ENCODE measurements around the gene OOSP1.
"Not testable (repeated sequence)": the region's sequence is repeated elsewhere in the genome, so short reads cannot be mapped to it uniquely, and the experiment has no call there.

The OOSP1 gene

GRCh38 chr11:59962107-59962482 is 23.9 kb downstream of the OOSP1 start:
- DNase-seq: no peak

GRCh38 chr11:59963733-59964132 is 25.5 kb downstream of the OOSP1 start, which contains the start of gene OOSP4A:
OOSP4A (plus strand) TSS chr11:59964033; CDS start chr11:59964033, 0 bp downstream.
- DNase-seq: no peak

GRCh38 chr11:59965424-59965823 is 27.2 kb downstream of the OOSP1 start:
- DNase-seq: no peak

- no peak for DNase-seq
These were observed 28.0 kb downstream of the OOSP1 start for GRCh38 chr11:59966201-59966600.

GRCh38 chr11:59967677-59968394 is 29.6 kb downstream of the OOSP1 start:
- no peak for DNase-seq

- DNase-seq: no peak
These were observed 30.2 kb downstream of the OOSP1 start for GRCh38 chr11:59968395-59968783.

- DNase-seq: no peak
These were observed 34.9 kb downstream of the OOSP1 start for GRCh38 chr11:59973097-59973496.

GRCh38 chr11:59981106-59981770 is 43.0 kb downstream of the OOSP1 start:
- no peak for DNase-seq

- not testable (repeated sequence) for DNase-seq
These were observed 43.8 kb downstream of the OOSP1 start for GRCh38 chr11:59982037-59982436.

- no peak for DNase-seq
These were observed 45.0 kb downstream of the OOSP1 start for GRCh38 chr11:59983212-59983611.

GRCh38 chr11:59984368-59984767 is 46.1 kb downstream of the OOSP1 start:
- DNase-seq: no peak

GRCh38 chr11:59990421-59990820 is 52.2 kb downstream of the OOSP1 start:
- no peak for DNase-seq

GRCh38 chr11:59992425-59992824 is 54.2 kb downstream of the OOSP1 start:
- no peak for DNase-seq

- no peak for DNase-seq
These were observed 59.6 kb downstream of the OOSP1 start for GRCh38 chr11:59997800-59998199.

GRCh38 chr11:59999691-60000090 is 61.5 kb downstream of the OOSP1 start:
- DNase-seq: no peak

GRCh38 chr11:60003729-60004128 is 65.5 kb downstream of the OOSP1 start:
- DNase-seq: no peak

- no peak for DNase-seq
These were observed 67.1 kb downstream of the OOSP1 start for GRCh38 chr11:60005360-60005759.

Data from activated gamma-delta T cell treated with Interleukin-2 at 50 U/mL for 16 hours (primary cell).